Ishikawa (cell line): ENCODE data around the gene ICAM1.

Experiments
- CEBPB ChIP-seq: IDR thresholded peaks from 2 replicates; pipeline ENCODE4 v1.6.1; 2012
- CREB1 ChIP-seq: IDR thresholded peaks from 2 replicates; pipeline ENCODE4 v1.6.1; 2012; ENCODE audit warnings: low read depth
- EGR1 ChIP-seq: IDR thresholded peaks from 2 replicates; pipeline ENCODE4 v1.6.1; 2012
- EP300 ChIP-seq: IDR thresholded peaks from 2 replicates; pipeline ENCODE4 v1.6.1; 2012; ENCODE audit warnings: borderline replicate concordance
- FOXM1 ChIP-seq: IDR thresholded peaks from 2 replicates; pipeline ENCODE4 v1.6.1; 2012; ENCODE audit warnings: low read depth, borderline replicate concordance
- NFIC ChIP-seq: IDR thresholded peaks from 2 replicates; pipeline ENCODE4 v1.6.1; 2012
- RAD21 ChIP-seq: IDR thresholded peaks from 2 replicates; pipeline ENCODE4 v1.6.1; 2012; ENCODE audit warnings: low read depth
- TAF1 ChIP-seq: IDR thresholded peaks from 2 replicates; pipeline ENCODE4 v1.6.1; 2012; ENCODE audit warnings: low read depth, mild to moderate bottlenecking
- TCF12 ChIP-seq: IDR thresholded peaks from 2 replicates; pipeline ENCODE4 v1.6.1; 2012; ENCODE audit warnings: low read depth
- TEAD4 ChIP-seq: IDR thresholded peaks from 2 replicates; pipeline ENCODE4 v1.6.1; 2012
- YY1 ChIP-seq: IDR thresholded peaks from 2 replicates; pipeline ENCODE4 v1.6.1; 2012; ENCODE audit warnings: low read depth
- ZBTB7A ChIP-seq: IDR thresholded peaks from 2 replicates; pipeline ENCODE4 v1.6.1; 2012; ENCODE audit warnings: low read depth
- TF ChIP-seq, protein P1 (sequence below): IDR thresholded peaks from 2 replicates; pipeline ENCODE4 v1.6.1; 2012
- TF ChIP-seq, protein P2 (sequence below): IDR thresholded peaks from 2 replicates; pipeline ENCODE4 v1.6.1; 2012
- TF ChIP-seq, protein P3 (sequence below): IDR thresholded peaks from 2 replicates; pipeline ENCODE4 v1.6.1; 2012; ENCODE audit warnings: low read depth, mild to moderate bottlenecking

ICAM1 gene

DNA sequence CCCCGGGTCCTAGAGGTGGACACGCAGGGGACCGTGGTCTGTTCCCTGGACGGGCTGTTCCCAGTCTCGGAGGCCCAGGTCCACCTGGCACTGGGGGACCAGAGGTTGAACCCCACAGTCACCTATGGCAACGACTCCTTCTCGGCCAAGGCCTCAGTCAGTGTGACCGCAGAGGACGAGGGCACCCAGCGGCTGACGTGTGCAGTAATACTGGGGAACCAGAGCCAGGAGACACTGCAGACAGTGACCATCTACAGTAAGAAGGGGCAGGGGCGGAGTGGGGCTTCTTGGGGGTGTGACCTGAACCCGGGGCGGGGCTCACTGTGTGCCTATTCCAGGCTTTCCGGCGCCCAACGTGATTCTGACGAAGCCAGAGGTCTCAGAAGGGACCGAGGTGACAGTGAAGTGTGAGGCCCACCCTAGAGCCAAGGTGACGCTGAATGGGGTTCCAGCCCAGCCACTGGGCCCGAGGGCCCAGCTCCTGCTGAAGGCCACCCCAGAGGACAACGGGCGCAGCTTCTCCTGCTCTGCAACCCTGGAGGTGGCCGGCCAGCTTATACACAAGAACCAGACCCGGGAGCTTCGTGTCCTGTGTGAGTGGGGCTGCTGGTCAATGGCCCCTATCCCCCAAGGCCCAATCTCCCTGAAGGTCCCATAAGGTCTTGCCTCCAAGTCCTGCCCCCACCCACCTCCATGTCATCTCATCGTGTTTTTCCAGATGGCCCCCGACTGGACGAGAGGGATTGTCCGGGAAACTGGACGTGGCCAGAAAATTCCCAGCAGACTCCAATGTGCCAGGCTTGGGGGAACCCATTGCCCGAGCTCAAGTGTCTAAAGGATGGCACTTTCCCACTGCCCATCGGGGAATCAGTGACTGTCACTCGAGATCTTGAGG, 13.4 kb downstream of the ICAM1 start:
- TF ChIP-seq TCF12 = no peak
- no peak for TF ChIP-seq CREB1
- no peak for TF ChIP-seq FOXM1
- no peak for TF ChIP-seq CEBPB
- no peak for TF ChIP-seq YY1
- no peak for TF ChIP-seq EGR1
- TF ChIP-seq RAD21 = no peak
- TF ChIP-seq ZBTB7A = no peak
- no peak for TF ChIP-seq NFIC

DNA sequence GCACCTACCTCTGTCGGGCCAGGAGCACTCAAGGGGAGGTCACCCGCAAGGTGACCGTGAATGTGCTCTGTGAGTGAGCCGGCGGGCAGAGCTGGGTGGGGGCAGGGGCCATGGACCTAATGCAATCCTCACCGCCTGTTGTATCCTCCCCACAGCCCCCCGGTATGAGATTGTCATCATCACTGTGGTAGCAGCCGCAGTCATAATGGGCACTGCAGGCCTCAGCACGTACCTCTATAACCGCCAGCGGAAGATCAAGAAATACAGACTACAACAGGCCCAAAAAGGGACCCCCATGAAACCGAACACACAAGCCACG, 14.0 kb downstream of the ICAM1 start:
- TF ChIP-seq, protein P1, sequence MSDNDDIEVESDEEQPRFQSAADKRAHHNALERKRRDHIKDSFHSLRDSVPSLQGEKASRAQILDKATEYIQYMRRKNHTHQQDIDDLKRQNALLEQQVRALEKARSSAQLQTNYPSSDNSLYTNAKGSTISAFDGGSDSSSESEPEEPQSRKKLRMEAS = no peak
- no peak for TF ChIP-seq RAD21
- no peak for TF ChIP-seq YY1
- TF ChIP-seq EP300 = no peak

DNA sequence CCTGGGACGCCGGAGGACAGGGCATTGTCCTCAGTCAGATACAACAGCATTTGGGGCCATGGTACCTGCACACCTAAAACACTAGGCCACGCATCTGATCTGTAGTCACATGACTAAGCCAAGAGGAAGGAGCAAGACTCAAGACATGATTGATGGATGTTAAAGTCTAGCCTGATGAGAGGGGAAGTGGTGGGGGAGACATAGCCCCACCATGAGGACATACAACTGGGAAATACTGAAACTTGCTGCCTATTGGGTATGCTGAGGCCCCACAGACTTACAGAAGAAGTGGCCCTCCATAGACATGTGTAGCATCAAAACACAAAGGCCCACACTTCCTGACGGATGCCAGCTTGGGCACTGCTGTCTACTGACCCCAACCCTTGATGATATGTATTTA, 14.5 kb downstream of the ICAM1 start:
- TF ChIP-seq NFIC (no peak), ZBTB7A (no peak), EP300 (no peak), TEAD4 (no peak), EGR1 (no peak), RAD21 (no peak)
- TF ChIP-seq, protein P2, sequence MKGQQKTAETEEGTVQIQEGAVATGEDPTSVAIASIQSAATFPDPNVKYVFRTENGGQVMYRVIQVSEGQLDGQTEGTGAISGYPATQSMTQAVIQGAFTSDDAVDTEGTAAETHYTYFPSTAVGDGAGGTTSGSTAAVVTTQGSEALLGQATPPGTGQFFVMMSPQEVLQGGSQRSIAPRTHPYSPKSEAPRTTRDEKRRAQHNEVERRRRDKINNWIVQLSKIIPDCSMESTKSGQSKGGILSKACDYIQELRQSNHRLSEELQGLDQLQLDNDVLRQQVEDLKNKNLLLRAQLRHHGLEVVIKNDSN = no peak
- TF ChIP-seq, protein P3, sequence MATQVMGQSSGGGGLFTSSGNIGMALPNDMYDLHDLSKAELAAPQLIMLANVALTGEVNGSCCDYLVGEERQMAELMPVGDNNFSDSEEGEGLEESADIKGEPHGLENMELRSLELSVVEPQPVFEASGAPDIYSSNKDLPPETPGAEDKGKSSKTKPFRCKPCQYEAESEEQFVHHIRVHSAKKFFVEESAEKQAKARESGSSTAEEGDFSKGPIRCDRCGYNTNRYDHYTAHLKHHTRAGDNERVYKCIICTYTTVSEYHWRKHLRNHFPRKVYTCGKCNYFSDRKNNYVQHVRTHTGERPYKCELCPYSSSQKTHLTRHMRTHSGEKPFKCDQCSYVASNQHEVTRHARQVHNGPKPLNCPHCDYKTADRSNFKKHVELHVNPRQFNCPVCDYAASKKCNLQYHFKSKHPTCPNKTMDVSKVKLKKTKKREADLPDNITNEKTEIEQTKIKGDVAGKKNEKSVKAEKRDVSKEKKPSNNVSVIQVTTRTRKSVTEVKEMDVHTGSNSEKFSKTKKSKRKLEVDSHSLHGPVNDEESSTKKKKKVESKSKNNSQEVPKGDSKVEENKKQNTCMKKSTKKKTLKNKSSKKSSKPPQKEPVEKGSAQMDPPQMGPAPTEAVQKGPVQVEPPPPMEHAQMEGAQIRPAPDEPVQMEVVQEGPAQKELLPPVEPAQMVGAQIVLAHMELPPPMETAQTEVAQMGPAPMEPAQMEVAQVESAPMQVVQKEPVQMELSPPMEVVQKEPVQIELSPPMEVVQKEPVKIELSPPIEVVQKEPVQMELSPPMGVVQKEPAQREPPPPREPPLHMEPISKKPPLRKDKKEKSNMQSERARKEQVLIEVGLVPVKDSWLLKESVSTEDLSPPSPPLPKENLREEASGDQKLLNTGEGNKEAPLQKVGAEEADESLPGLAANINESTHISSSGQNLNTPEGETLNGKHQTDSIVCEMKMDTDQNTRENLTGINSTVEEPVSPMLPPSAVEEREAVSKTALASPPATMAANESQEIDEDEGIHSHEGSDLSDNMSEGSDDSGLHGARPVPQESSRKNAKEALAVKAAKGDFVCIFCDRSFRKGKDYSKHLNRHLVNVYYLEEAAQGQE = no peak

DNA sequence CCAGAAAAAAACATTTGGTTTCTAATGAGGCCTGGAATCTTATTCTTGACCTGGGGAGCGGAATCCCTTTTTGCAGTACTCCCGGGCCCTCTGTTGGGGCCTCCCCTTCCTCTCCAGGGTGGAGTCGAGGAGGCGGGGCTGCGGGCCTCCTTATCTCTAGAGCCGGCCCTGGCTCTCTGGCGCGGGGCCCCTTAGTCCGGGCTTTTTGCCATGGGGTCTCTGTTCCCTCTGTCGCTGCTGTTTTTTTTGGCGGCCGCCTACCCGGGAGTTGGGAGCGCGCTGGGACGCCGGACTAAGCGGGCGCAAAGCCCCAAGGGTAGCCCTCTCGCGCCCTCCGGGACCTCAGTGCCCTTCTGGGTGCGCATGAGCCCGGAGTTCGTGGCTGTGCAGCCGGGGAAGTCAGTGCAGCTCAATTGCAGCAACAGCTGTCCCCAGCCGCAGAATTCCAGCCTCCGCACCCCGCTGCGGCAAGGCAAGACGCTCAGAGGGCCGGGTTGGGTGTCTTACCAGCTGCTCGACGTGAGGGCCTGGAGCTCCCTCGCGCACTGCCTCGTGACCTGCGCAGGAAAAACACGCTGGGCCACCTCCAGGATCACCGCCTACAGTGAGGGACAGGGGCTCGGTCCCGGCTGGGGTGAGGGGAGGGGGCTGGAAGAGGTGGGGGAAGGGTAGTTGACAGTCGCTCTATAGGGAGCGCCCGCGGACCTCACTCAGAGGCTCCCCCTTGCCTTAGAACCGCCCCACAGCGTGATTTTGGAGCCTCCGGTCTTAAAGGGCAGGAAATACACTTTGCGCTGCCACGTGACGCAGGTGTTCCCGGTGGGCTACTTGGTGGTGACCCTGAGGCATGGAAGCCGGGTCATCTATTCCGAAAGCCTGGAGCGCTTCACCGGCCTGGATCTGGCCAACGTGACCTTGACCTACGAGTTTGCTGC, 16.1 kb downstream of the ICAM1 start, which contains the start of gene ICAM4:
TSS of gene ICAM4 (plus strand) at position 153 of the 935 bp plus-strand sequence. CDS start at position 211, 58 bp downstream.
- TF ChIP-seq, protein P3 = no peak
- TF ChIP-seq TEAD4 (no peak), EP300 (no peak), CREB1 (no peak), TAF1 (no peak), NFIC (no peak)
- TF ChIP-seq, protein P2 = no peak

DNA sequence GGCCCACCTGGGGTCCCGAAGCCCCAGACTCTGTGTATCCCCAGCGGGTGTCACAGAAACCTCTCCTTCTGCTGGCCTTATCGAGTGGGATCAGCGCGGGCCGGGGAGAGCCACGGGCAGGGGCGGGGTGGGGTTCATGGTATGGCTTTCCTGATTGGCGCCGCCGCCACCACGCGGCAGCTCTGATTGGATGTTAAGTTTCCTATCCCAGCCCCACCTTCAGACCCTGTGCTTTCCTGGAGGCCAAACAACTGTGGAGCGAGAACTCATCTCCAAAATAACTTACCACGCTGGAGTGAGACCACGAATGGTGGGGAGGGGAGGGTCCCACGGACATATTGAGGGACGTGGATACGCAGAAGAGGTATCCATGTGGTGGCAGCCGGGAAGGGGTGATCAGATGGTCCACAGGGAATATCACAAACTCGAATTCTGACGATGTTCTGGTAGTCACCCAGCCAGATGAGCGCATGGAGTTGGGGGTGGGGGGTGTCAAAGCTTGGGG, 17.8 kb downstream of the ICAM1 start:
- TF ChIP-seq TEAD4 = no peak
- no peak; the same call in 1 of the 2 replicates for TF ChIP-seq TCF12
- no peak for TF ChIP-seq YY1
- TF ChIP-seq EGR1 = no peak
- TF ChIP-seq ZBTB7A = 0 out of 2 replicates have a peak, but pooled peaks have one; percentile 8
- TF ChIP-seq NFIC = no peak
- 0 out of 2 replicates have a peak, but pooled peaks have one; percentile 26 for TF ChIP-seq TAF1
- TF ChIP-seq RAD21 = no peak
- TF ChIP-seq CEBPB = no peak
- 0 out of 2 replicates have a peak, but pooled peaks have one; percentile 25 for TF ChIP-seq EP300
- TF ChIP-seq, protein P3 = no peak
- TF ChIP-seq, protein P1 = no peak
- TF ChIP-seq, protein P2 = peak; percentile 43
- TF ChIP-seq CREB1 = no peak
- TF ChIP-seq FOXM1 = no peak
